HEK293 (cell line): Measurements from ENCODE around the gene ZFY.

ENCODE experiments used
- MEIS1 ChIP-seq: sonication (generic); formaldehyde crosslinking; IDR thresholded peaks from 2 replicates; pipeline ENCODE4 v1.8.1; 2022; ENCODE audit warnings: missing genetic modification reagents, mild to moderate bottlenecking, borderline replicate concordance
- ZNF777 ChIP-seq: fragments of 450-650 bp; formaldehyde crosslinking; IDR thresholded peaks from 2 replicates; pipeline ENCODE4 v1.5.1; 2017; ENCODE audit warnings: missing biosample characterization, missing genetic modification characterization, borderline replicate concordance
- TF ChIP-seq, protein P1 (sequence below): fragments of 450-650 bp; formaldehyde crosslinking; IDR thresholded peaks from 2 replicates; pipeline ENCODE4 v1.5.1; 2016; ENCODE audit warnings: missing biosample characterization, missing genetic modification characterization, low read depth
- TF ChIP-seq, protein P2 (sequence below): fragments of 450-650 bp; formaldehyde crosslinking; optimal IDR thresholded peaks from 2 replicates; pipeline ENCODE3; 2016; ENCODE audit warnings: missing biosample characterization, mild to moderate bottlenecking, missing genetic modification characterization

DNA sequence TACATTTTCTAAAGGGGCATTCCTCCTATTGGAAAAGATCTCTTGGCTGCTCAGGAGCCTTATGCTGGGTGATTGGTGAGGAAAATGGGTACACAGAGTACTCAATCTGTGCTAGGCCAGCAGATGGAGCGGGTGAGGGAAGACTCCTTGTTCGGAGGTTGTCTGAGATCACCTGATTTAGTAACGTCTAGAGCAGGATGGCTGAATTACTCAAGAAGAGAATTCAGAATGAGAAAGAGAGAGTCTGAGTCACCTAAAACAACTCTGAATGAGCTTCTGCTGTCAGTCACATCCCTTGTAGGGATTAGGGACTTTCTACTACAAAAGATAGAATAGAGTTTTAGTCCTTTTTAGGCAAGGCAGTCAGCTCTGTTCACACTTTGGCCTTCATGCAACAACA lies 47.2 kb upstream of the ZFY start:
- TF ChIP-seq ZNF777 (tag by site-specific recombination): no peak
- TF ChIP-seq, protein P1, sequence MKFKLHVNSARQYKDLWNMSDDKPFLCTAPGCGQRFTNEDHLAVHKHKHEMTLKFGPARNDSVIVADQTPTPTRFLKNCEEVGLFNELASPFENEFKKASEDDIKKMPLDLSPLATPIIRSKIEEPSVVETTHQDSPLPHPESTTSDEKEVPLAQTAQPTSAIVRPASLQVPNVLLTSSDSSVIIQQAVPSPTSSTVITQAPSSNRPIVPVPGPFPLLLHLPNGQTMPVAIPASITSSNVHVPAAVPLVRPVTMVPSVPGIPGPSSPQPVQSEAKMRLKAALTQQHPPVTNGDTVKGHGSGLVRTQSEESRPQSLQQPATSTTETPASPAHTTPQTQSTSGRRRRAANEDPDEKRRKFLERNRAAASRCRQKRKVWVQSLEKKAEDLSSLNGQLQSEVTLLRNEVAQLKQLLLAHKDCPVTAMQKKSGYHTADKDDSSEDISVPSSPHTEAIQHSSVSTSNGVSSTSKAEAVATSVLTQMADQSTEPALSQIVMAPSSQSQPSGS (tag by site-specific recombination): no peak
- no peak for TF ChIP-seq MEIS1 (CRISPR knock-in tag)
- TF ChIP-seq, protein P2, sequence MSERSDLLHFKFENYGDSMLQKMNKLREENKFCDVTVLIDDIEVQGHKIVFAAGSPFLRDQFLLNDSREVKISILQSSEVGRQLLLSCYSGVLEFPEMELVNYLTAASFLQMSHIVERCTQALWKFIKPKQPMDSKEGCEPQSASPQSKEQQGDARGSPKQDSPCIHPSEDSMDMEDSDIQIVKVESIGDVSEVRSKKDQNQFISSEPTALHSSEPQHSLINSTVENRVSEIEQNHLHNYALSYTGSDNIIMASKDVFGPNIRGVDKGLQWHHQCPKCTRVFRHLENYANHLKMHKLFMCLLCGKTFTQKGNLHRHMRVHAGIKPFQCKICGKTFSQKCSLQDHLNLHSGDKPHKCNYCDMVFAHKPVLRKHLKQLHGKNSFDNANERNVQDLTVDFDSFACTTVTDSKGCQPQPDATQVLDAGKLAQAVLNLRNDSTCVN: no peak
